Limb (tissue), 2 donors: ENCODE results near the gene PARD3.
"Not testable (repeated sequence)": the region's sequence is repeated elsewhere in the genome, so short reads cannot be mapped to it uniquely, and the experiment has no call there.

Source experiments
- DNase-seq, 2 donors: peaks; one replicate each; pipeline ENCODE4 v3.0.0-alpha.2; 2016; ENCODE audit errors: extremely low spot score in 2 of 2

The PARD3 gene

DNA sequence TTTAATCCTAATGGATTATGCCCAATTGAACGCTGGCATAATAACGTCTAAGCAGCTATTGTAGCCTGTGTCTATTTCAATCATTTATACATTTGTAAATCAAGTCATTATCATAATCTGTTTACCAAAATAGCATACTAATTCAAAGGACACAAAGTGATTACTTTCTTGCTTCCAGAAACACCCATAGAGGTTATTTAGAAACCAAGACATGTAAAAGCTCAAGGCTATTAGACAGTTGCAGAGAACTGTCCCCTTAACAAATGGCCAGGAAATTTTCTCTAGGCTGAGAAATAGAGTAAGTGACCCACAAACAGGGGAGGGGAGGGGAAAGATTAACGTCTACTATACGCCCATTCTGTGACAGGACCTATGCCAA is 455.7 kb downstream of the PARD3 start:
- no peak for DNase-seq

DNA sequence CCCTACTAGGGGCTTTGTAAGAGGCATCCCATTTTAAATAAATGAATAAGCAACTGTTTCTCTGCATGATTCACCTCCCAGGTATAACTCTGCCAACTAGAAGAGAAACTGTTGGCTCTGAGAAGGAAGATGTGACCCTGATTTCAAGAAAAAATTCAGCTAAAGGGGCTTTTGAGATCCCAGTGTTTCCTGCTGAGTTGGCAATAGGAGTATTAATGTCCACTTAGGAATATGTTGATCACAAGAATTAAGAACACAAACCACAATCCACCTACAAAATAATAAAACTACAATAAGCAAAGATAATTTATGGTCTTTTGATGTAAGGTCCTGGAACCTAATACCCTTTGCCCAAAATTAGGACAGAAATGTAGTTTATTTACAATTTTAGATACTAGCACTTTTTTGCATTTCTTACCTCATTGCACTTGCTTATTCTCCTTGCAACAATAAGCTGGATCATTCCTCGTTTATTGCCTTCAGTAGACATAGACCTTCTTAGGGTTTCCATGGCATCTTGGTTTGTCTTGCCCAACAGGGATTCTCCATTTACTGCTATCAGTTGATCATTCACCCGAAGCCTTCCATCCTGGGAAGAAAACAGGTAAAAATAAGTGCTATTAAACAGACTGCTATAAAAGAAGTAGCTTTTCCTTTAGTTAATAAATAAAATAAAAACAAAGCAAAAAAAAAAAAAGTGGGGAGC is 456.2 kb downstream of the PARD3 start:
- no peak for DNase-seq

DNA sequence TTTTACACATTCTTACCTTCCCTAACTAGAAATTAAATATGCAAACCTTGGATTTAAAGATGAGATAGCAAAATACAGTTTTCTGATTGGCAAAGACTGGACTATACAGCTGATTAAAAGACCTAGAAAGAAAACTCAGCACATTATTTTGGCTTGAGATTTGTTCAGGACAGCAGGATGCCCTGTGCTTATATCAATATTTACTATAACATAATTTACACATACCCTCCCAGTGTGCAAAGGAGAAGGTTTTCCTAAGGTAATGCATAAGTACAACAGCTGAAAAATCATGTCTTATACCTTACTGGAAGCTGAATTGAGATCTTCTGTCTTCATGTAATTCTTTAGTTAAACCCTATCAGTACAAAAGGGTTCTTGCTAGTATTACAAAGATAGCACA is 458.6 kb downstream of the PARD3 start:
- no peak for DNase-seq

GRCh38 chr10:34353530-34353929 is 461.6 kb downstream of the PARD3 start:
- not testable (repeated sequence) for DNase-seq

DNA sequence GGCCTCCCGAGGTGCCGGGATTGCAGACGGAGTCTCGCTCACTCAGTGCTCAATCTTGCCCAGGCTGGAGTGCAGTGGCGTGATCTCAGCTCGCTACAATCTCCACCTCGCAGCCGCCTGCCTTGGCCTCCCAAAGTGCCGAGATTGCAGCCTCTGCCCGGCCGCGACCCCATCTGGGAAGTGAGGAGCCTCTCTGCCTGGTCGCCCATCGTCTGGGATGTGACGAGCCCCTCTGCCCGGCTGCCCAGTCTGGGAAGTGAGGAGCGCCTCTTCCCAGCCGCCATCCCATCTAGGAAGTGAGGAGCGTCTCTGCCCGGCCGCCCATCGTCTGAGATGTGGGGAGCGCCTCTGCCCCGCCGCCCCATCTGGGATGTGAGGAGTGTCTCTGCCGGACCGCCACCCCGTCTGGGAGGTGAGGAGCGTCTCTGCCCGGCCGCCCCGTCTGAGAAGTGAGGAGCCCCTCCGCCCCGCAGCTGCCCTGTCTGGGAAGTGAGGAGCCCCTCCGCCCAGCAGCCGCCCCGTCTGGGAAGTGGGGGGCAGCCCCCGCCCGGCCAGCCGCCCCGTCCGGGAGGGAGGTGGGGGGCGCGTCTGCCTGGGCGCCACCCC is 462.4 kb downstream of the PARD3 start:
- DNase-seq, result not testable (repeated sequence)

GRCh38 chr10:34351161-34351560 is 463.9 kb downstream of the PARD3 start:
- no peak for DNase-seq

GRCh38 chr10:34348917-34349485 is 466.1 kb downstream of the PARD3 start:
- no peak for DNase-seq

- no peak for DNase-seq
Measured at GRCh38 chr10:34348021-34348420, 467.1 kb downstream of the PARD3 start.

DNA sequence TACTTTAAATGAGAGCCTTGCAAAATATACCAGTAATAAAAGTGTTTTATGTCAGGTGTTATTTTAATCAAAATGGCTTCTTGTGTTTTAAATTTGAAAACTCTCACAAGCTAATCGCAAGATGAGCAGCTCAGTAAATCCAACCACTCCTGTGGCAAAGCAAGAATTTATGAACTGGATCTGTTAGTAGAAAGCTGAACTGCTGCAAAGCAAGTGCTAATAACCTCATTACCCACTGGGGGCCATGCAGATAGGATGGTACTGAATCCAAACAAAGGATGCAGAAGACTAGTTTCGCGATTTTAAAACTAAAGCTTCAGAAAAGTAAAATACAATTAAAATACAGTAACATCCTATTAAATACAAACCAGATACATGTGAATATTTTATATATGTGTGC is 468.0 kb downstream of the PARD3 start:
- DNase-seq, result no peak

DNA sequence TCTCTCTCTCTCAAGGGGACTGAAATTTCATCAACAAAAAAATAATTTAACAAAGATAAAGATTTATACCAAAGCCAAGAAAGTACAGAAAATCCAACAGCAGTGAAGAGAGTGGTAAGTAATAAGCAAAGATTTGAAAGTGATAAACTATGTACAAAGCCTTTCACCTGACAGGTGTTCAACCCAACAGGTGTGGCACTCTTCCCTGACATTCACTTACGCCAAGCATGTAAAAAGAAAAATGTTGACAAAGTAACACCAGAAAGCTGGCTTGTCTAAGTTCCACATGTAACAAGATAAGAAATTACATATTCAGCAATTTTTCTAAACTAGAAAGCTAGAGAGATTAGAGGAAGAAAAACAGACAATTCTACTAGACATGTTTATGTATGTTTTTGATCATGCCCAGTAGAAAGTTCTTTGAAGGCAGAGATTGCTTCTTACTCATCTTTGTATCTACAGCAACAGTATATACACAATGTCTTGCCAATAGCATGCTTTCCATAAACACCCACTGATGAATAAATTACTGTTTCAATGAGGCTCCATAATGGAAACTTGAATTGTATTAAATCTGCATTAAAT is 468.5 kb downstream of the PARD3 start:
- no peak for DNase-seq

DNA sequence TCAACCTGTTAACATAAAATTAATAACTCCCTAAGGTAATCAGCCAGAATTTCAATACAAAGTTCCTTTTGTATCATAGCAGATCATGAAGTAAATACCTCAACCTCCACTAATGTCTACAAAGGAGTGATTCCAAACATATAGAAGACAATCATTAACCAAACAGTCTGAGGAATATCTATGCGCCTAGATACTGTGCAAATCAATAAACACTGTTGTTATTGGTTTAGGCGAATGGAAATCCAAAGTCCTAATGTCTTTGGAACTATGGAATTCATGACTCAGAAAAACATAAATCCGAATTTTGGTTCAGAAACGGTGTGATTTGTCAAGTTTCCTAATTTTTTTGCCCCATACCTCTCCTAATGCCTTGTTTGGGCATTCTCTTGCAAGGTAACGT is 469.7 kb downstream of the PARD3 start:
- DNase-seq, result no peak

DNA sequence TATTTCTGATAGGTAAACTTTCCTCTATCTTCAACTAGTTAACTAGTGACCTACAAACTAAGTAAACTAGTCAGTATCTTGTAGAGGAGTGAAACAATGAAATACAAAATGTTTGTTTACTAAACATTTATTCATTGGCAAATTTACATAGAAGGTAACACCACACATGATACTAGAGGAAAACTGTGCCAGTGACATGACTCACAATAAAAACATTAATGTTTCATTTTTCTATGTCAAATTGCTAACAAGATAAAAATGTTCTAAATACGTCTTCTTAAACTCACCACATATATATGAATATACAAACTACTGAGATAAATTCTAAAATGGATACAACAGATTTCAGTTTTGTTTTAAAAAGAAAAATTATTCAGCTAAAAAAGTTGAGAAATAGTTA is 471.3 kb downstream of the PARD3 start:
- DNase-seq, result no peak

- DNase-seq, result no peak
Measured at GRCh38 chr10:34341473-34341872, 473.6 kb downstream of the PARD3 start.

- DNase-seq, result no peak
Measured at GRCh38 chr10:34340934-34341333, 474.2 kb downstream of the PARD3 start.

DNA sequence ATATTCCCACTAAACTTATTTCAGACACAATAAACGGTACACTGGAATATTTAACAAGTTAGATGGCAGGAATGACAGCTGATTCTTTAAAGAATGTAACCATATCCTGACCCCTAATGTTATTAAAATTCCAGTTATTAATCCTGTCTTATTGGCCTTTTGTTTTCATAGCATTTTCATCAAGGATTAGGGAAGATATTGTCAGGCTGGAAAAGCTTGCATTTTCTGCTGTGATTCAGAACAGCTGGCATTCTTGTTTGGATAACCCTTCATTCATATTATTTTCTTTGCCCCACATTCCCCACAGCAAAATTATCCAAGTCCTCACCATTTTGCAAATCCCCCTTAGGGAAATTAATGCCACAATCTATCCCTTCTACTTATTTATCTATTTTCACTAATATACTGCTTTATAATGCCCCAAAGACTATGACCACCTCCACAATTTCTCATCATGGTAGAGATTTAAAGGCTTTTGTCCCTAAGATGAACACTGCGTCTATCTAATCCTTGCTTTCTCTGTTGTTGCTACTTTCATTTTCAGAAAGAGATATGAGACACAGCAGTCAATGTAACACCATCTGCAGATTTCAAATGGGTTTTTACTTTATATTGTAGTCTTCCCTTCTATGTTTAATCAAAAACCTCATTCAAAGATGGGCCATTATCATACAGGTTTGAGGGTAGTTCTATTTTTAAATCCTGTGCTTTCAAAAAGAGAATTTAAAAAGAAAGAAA is 475.1 kb downstream of the PARD3 start:
- DNase-seq, result no peak

DNA sequence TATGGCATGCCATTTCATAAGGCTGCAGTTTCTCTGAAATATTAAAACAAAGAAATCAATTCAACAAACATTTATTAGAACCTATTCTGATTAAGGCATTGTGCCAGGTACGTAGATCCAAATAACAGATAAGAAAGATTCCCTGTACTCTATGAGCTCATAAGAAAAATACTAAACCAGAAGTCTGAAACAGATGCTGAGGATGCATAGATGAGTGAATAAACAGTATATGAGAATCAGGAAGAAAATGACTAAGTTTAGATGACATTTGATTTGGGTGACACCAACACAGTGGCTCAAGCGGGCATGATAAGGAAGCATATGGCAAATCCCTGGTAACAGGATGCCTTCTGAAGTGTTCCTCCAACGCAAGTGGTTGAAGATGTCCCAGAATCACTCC is 477.2 kb downstream of the PARD3 start:
- DNase-seq, result no peak

DNA sequence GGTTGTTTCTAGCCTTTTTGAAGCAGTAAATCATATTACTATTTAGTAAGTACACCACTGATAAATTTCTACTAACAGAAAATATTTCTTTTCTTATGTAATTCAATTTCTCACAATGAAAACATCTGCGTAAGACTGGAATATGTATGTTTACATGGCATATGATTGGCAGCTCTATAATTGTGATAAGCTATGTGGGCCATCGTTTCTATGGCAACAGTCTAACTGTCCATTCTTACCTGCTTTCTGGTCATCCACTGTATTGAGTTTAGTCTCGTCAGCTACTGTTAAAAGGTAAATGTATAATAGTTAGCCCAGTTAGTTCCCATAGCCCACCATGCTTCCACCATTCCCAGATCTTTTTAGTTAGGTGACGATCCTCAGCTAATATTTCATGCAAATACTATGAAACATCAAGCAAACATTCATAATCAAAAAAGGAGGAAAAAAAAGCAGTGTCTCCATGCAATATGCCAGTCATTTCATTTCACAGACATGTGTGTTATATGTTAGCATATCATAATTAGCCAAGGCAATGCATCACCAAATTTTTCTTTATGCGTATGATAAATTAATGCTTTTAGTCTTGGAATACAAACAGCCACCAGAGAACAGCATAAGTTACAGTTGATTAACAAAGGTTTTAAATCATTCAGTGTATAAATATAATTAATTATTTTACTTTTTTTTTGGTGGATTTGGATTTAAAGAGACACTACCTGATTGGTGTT is 479.0 kb downstream of the PARD3 start:
- no peak for DNase-seq

DNA sequence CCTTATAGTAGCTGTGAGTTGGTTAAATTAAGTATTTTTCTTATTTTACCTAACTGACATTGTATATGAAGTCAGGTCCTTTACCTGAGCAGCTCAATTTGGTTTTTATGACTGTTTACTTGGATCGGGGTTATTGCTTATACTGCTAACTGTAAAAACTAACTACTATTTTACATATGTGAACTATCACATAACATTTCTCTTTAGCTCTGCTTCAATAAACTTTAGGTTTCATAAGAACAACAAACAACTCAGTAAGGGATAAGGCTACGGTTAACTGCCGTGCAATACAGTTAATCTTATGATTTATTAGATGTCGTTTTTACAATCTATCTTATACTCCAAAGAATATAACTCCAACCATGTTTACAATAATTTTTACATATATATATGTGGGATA is 480.2 kb downstream of the PARD3 start:
- no peak for DNase-seq

GRCh38 chr10:34333513-34333912 is 481.6 kb downstream of the PARD3 start:
- no peak for DNase-seq

DNA sequence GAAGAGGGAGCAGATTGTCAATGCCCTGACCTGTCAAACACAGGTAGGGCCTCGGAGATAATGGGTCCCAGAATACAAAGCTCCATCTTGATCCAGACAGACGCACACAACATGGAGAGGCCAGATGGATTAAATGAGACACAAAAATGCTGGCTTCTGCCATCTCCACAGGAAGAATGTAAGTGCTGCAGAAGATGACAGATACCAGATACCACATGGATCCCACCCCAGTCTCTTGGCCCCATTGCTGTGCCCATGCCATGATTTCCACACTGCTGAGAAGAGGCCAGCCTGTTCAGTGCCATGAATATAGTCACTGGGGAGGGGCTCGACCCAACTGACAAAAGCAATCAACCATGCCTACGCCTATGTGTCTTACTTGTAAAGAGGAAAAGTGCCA is 487.9 kb downstream of the PARD3 start:
- DNase-seq, result no peak

- DNase-seq, result no peak
Measured at GRCh38 chr10:34323192-34323591, 491.9 kb downstream of the PARD3 start.
